Measurements from ENCODE around the gene SMG7.

Gene SMG7

DNA sequence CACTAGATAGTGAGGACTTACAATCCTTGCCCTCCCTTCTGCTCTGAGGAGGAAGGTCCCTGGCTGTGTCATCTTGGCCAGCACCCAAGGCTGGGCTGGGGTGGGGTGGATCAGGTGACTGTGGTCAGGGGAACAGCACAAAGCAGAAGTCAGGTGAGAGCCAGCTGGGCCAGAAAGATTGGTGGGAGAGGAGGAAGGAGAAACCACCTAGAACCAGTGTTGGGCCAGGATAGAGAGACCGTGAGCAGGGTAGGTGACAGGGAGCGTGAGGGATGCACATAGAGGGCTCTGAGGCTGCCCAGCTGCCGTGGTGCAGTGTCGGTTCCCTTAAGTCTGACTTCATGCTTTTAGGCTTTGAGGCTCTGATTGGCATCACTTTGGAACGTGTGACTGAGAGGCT is 95.3 kb downstream of the SMG7 start:
- DNase-seq: peak; percentile 69

DNA sequence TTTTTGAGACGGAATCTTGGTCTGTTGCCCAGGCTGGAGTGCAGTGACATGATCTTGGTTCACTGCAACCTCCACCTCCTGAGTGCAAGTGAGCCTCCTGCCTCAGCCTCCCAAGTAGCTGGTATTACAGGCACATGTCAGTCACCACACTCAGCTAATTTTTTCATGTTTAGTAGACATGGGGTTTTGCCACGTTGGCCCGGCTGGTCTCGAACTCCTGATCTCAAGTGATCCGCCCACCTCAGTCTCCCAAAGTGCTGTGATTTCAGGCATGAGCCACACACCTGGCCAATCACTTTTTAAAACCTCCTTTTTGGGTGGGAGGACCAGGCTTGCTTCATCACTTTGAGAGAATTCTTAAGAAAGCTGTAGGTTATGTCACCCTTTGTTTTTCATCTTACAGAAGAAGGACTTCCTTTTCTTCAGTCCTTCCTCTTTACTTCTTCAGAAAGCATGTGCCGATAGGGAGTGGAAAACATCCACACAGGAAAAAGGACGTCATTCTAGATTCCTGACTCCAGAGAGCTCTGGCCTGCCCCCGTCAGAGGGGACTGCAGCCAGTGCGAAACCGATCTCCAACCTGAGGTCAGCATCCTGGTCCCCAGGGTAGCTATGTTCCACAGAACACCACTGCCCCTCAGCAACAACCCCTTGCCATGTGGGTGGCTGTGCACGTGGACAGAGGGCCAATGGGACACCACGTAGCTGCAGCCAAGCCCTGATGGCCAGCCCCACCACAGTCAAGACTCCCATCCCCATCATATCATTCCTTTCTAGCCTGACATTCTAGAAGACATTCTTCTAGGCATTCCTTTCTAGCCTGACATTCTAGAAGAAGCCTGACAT is 96.1 kb downstream of the SMG7 start:
- DNase-seq: no peak

DNA sequence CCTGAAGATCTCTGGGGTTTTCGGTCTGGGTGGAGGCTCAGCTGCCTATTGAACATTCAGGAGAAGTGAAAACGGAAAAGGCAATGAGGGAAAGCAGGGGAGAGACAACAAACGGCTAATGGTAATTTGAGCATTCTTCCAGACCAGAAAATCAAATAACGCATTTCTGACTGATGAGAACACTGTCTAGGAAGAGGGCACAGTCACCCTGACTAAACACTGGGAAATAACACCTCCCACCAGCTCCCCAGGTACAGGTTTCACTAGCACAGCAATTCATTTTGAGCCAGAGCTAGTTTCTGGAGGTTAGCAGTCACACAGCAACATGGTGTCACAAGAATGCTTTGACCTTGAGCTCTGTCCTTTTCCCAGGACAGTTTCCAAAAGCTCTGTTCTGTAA is 96.8 kb downstream of the SMG7 start:
- DNase-seq: no peak

DNA sequence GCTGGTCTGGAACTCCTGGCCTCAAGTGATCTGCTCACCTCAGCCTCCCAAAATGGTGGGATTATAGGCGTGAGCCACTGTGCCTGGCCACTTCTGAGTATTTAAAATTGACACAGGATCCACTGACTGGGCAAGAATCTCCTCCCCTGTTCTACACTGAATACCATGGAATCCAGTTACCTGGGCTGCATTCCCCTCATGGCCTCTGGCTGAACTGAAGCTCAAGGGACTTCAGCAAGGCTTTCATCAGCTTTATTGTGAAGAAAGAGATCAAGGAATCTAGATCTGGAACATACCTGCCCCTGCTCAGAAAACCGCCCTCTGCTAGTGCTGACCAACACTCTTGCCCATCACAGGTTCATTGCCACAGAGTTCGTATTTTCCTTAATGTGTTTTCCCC is 97.5 kb downstream of the SMG7 start:
- DNase-seq: no peak

DNA sequence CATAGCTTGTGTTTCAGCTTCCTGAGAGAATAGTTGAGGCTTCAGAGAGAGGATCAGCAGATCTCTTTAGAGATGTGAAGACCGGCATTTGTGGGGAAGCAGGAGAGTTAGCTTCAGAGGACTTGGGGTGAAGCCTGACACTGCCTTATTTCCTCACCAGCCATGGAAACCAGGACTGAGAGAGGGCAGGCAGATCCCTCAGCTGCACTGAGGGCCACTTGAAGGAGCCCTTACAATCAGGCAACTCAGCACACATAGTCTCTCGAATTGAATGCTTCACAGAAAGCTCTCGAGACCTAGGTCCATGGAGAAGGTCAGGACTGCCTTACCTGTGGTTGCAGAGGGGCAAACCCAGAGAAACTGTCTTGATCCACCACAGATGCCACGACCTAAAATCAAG is 98.2 kb downstream of the SMG7 start:
- no peak for DNase-seq

DNA sequence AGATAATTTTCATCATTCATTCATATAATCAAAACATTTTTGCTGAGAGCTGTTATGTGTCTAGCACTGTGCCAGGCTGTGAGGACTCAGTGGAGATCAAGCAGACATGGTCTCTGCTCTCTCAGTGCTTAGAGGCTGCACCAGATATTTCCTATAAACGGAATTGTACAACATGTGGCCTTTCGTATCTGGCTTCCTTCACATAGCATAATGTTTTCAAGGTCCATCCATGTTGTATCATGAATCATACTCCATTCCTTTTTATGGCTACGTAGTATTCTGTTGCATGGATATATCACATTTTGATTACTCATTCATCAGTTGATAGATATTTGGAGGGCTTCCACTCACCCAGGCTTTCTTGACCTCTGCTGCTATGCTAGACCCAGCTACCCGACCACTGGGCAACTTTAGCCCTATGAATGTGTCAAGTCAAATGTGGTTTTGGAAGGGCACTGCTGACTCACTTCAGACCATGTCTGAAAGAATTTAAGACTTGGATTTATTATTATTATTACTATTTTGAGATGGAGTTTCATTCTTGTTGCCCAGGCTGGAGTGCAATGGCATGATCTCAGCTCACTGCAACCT is 99.5 kb downstream of the SMG7 start:
- no peak for DNase-seq

DNA sequence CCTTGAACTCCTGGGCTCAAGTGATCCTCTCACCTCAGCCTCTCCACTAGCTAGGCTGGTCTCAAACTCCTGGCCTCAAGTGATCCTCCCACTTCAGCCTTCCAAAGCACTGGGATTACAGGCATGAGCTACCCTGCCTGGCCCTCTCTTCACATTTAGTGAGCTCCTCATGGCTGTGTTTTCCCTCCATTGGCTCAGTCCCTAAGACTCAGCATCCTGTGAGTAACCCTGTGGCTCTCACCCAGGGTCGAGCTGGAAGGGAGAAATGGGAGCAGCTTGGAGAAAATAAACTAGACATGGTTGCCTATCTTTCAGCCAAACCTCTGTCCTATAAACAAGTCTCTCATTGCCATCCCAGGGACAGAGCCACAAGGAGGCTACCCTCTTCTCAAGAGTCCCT is 100.4 kb downstream of the SMG7 start:
- DNase-seq: no peak

DNA sequence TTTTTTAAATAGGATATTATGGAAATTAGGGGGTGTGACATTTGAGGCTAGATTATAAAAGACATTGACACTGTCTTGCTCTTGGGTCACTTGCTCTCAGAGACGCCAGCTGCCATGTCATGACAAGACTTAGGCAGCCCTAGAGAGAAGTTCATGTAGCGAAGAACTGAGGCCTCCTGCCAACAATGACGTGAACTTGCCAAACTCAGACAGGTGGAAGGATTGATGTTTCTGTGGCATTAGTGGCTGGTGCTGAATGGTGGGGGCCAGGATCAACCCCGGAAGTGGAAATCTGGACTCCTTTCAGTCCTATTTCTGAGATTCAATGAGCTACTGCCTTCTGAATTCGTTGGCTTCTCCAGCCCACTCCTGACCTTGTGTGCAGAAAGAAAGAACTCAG is 103.3 kb downstream of the SMG7 start:
- DNase-seq: no peak

DNA sequence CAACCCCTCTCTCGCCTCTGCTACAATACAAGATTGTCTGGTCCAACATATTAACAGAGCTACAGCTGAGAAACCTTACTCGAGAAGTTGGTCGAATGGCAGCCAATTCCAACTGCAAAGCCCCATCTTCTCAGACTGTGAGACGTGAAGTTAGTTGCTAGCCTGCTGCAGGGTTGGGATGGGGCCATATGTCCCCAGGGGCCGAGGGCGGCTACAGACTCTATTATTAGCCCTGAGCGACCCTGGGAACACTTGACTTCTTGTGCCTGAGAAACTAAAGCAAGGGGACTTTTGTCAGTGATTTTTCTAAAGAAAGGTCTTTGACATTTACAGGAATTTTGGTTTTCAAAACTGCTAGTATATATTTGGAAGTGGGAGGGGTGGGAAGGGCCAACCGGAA is 104.2 kb downstream of the SMG7 start:
- no peak for DNase-seq

DNA sequence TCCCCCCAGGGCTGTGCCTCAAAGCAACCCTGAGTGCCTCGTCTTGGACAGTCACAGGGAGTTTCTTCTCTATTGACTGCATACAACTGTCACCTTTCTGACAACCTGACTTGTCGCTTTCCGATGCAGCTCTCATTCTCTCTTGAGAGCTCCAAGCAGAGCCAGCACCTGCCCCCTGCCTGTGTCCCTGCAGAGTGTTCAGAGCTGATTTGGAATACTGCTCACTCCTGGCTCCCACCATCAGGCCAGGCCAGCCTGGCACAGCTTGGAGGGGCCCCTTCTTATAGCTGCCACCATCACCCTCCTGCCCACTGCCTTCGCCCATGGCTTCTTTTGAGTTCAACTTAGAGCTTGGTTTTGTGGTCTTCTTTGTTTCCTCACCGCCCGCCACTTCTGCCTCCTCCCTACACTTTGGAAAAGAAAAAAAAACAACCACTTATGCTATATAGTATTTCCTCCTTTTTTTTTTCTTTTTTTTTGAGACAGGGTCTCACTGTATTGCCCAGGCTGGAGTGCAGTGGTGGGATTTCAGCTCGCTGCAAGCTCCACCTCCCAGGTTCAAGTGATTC is 105.7 kb downstream of the SMG7 start:
- no peak for DNase-seq

DNA sequence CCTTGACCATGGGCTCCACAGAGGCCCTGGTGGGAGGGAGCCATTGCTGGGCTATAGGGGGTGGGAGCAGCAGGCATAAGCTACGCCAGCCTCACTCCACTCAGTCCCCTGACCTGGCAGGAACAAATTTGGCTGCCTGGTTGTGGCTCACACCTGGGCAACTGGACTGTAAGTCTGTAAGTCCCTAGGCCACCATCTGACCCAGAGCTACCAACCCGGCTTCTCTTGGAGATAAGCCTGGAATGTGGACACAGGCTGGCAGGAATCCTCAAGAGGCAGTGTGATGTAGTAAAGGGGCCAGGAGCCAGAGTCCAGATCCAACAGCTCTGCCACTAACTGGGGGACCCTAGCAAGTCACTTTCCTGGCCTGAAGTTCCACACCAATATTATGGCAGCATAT is 106.6 kb downstream of the SMG7 start:
- no peak for DNase-seq

DNA sequence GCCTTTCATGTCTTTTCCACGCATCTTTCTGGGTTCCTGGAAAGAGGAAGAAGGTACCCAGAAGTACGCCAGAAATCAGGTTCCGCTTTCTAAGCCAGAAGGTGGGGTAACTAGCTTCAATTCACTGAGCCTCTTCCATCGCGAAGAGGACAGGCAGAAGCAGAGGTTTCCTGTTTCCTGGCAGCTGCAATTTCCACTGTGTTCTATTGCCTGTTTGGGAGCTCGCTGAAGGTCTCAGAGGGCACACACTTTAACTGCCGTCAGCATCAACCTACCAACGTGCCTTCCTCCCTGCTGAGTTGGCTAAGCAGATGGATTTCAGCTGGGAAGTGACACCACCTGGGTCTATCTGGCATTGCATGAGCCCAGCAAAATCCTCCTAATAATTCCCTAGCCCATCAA is 108.0 kb downstream of the SMG7 start:
- DNase-seq: peak; percentile 2

DNA sequence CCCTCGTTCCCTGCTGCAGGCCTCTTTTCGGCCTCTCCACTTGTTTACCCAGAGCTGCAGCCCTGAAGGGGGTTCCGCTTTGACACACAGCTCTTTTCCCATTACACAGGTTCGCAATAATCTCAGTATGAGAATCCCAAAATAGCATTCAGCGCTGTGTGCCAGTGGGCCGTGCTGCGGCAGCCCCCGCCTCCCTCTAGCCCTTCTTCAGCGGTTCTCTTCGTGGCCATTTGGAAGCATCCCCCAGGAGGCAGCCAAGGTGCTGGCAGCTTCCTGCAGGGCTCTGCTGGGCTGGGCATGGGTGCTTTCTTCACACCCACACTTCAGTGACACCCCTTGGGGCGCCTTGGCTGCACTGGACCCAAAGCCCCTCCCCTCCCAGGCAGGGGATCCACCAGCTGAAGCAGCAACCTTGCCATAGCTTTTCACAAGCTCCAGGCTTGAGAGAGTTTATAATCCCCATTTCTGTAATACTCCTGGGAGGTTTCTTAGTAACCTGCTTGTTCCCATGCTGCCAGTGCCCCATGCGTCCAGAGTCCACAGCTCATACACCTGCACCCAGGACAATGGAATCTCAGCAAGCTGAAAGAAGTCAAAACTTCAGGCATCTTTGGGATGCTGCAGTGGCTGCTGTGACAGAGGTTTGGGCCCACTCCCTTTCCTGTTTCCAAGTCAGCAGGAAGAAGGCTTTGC is 109.9 kb downstream of the SMG7 start:
- no peak for DNase-seq

DNA sequence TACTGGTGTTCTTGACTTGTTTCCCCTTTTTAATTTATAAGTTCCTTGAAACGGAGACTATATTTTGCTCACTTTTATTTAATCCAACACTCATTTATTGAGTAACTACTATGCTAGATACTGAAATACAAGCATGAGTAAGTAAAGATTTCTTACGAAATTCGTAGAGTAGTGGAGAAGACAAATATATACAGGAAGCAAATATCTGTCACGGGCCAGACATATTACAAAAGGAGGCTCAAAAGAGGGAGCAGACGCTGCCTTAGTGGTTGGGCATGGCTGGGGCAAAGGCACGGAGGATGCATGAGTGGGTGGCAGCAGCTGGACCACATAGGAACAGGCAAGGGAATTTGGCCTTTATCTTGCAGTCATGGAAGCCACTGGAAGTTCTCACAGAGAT is 111.2 kb downstream of the SMG7 start:
- DNase-seq: no peak

DNA sequence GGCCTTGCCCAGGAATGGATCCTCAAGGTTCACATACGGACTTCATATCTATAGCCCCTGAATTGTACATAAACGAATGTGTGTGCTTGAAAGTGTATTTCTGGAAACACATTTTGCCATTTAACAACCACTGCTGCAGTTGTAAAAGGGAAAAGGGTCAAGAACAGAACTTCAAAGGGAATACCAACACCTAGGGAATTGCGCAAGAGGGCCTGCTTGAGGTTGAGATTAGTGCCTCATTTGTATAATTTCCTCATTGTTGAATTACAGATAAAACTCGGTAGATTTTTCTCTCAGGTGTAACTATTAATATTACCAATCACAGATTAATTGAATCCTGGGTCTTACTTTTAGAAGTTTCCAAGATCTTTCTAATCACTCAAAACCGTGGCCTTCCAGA is 111.8 kb downstream of the SMG7 start:
- DNase-seq: no peak

DNA sequence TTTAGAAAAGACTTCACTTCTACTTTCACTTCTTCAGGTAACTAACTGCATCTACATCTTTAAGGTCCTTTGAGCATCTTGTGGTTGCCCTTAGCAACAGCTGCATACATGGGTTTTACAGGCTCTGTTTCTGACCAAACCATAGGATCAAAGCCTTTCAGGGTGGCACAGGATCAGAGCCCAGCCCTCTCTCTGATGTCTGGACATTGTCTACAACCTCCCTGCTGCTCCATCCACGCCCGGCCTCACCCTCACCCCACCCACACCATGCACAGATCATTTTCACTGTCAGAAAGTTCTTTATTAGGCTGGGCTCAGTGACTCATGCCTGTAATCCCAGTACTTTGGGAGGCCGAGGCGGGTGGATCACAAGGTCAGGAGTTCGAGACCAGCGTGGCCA is 112.7 kb downstream of the SMG7 start:
- DNase-seq: no peak

DNA sequence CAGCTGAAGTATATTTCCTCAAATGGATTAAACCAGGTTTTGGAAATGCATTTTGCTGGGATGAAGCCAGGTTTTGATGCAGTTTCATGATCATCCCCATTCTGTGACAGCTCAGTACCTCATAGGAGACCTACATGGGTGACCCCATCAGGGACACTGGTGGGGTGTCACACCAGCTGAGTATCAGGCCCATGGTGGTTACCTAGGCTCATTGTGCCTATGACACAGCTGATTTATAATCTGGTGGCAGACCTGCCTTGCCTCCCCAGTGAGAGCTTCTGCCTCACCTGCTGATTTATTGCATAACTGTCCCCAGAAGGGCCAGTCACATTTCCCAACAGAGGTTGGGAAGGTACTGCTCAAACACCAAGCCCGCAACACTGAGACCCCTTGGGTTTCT is 114.2 kb downstream of the SMG7 start:
- DNase-seq: no peak

DNA sequence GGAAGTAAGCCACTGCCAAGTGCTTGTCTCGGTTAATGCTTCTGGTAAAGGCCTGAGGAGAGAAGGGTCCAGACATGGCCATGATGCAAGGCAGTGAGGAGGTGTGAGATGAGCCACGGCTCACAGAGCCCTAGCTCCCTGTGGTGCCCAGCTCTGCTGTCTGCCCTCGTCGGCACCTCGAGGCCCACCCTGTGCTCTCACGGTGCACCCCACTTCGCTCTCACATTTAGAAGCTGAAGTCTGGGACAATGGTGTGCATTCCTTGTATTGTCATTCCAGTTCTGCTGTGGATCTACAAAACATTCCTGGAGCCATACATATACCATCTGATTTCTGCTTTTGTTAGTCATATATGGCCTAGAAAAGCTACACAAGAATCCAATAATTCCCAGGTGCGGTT is 114.6 kb downstream of the SMG7 start:
- no peak for DNase-seq

DNA sequence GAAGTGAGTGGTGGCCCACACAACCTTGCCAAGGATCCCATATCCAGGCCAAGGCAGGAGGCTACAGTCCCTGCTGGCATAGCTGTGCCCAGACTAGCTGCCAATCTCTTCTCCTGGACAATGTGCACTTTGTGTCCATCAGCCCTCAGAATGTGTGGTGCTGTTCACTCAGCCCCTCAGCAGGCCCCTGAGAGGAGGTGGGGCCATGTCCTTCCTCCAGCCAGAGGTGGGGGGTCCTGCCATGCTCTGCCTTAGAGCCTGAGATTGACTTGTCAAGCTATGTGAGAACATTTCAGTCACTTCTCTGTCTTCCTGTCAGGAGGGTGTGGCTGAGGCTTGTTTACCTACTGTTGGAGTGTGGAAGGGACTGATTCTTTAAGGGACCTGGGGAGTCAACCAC is 116.5 kb downstream of the SMG7 start:
- no peak for DNase-seq

DNA sequence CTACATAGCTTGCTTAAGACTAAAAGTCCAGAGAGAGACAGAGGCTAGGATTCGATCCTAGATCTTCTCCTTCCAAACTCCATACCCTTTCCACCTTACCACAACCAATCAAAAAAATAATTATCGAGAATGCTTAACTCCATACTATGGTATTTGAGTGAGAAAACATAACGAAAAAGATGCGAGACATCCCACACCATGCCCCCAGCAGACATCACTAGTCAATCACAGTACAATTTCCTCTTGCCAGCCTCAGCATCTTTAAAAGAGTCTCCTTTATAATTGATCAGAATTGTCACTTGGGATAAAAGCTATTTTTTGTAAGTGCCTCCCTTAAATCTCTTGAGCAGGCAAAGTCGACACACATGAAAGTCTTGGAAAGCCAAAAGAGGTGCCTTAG is 117.1 kb downstream of the SMG7 start:
- DNase-seq: no peak

DNA sequence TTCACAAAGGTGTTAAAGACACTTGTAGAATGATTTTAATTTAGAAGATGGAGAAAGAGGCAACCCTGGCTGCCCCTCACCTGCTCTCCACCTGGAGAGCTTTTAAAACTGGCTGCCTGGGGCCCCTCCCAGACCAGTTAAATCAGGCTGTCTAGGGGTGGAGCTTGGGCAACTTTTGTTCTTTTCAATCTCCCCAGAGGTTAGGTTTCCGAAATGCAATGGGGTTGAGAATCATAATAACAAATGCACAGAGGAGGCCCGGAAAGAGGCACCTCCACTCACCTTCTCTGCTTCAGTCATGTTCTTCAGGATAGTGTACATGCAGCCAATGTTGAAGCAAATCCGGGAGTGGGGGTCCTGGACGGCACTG is 117.6 kb downstream of the SMG7 start:
- no peak for DNase-seq

DNA sequence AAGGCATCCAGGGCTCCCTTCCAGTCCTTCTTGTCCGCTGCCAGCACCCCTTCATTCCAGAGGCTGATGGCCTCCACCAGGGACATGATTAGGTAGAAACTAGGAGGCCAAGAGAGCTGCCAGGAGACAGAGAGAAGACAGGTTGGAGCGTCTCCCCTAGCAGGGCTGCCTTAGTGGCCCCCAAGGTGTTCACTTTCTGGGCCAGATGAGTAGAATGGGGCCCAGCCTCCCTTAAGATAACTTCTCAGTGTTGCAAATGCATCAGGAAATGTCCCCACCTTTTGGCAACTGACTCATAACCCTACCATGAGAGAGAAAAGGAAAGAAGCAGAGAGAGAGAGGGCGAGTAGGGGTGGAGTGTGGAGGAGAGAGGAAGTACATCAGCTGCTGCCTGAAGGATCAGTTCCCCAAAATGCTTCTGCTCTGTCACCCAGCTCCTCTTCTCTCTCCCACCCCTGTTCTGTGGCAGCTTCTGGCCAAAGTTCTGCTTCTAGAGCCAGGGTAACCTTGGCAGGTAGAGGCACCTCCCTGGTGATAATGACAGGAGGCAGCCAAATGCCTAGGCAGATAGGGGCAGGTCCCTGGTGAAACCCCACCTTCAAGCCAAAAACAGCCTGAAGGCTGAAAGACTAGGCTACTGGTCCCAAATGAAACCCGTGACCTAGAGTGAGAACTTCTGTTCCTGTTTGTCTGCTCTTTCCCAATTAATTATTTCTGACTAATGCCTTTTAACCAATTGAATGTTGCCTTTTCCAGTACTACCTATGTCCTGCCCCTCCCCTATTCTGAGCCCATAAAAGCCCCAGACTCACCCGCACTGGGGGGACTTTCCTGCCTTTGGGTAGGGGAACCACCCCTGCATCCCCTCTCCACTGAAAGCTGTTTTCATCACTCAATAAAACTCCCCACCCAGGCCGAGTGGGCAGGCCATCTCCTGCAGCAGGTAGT is 118.2 kb downstream of the SMG7 start, which contains the start of gene NCF2:
TSS of gene NCF2 (minus strand) at position 216 of the 948 bp plus-strand sequence. CDS start at position 86, 130 bp downstream.
- DNase-seq: no peak

DNA sequence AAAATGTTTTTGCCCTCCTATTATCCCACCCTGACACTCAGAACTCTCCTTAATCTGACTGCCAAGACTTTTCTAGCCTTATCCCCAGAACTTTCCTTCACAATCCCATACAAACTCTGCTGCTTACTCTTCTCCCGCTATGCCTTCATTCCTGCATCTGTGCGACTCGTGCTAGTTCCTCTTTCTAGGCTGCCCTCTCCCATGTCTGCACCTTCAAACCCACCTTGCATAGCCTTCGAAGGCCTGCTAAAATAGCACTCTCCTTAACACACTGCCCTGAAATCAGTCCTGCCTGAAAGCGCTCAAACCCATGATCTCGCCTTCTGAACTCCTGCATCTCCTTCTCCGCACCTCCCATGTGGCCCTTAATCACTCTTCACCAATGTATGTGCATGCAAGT is 120.4 kb downstream of the SMG7 start:
- DNase-seq: no peak
